NCI-H1105 (cell line): Measurements from ENCODE around the gene SLF2.

ENCODE experiments used
- DNase-seq: peaks from one replicate; lab custom pipeline; 2025; lab: John Stamatoyannopoulos, UW

The SLF2 gene

GRCh38 chr10:100899171-100899570 is 13.6 kb upstream of the SLF2 start:
- no peak for DNase-seq

- no peak for DNase-seq
Observed at GRCh38 chr10:100901051-100901450, 11.7 kb upstream of the SLF2 start.

GRCh38 chr10:100902622-100903021 is 10.1 kb upstream of the SLF2 start:
- DNase-seq, result no peak

GRCh38 chr10:100904917-100905316 is 7.8 kb upstream of the SLF2 start:
- no peak for DNase-seq

GRCh38 chr10:100907175-100907574 is 5.6 kb upstream of the SLF2 start:
- DNase-seq, result no peak

- no peak for DNase-seq
Observed at GRCh38 chr10:100907773-100908363, 4.9 kb upstream of the SLF2 start.

GRCh38 chr10:100908378-100908777 is 4.4 kb upstream of the SLF2 start:
- DNase-seq, result no peak

GRCh38 chr10:100909501-100910263 is 3.1 kb upstream of the SLF2 start:
- DNase-seq, result no peak

- DNase-seq, result no peak
Observed at GRCh38 chr10:100911472-100911871, 1.3 kb upstream of the SLF2 start.

- DNase-seq, result no peak
Observed at GRCh38 chr10:100912013-100912604, 654 bp upstream of the SLF2 start.

GRCh38 chr10:100913470-100913865 is 705 bp downstream of the SLF2 start:
- DNase-seq, result no peak

GRCh38 chr10:100917071-100917470 is 4.3 kb downstream of the SLF2 start:
- no peak for DNase-seq

- DNase-seq, result no peak
Observed at GRCh38 chr10:100923580-100923979, 10.8 kb downstream of the SLF2 start.

GRCh38 chr10:100927266-100927665 is 14.5 kb downstream of the SLF2 start:
- DNase-seq, result no peak

- no peak for DNase-seq
Observed at GRCh38 chr10:100928039-100928438, 15.3 kb downstream of the SLF2 start.

GRCh38 chr10:100930368-100930767 is 17.6 kb downstream of the SLF2 start:
- no peak for DNase-seq

GRCh38 chr10:100934084-100934659 is 21.4 kb downstream of the SLF2 start:
- no peak for DNase-seq

- no peak for DNase-seq
Observed at GRCh38 chr10:100939763-100940344, 27.1 kb downstream of the SLF2 start.

- no peak for DNase-seq
Observed at GRCh38 chr10:100942229-100942628, 29.5 kb downstream of the SLF2 start.

GRCh38 chr10:100943508-100943907 is 30.7 kb downstream of the SLF2 start:
- no peak for DNase-seq

- no peak for DNase-seq
Observed at GRCh38 chr10:100945754-100946153, 33.0 kb downstream of the SLF2 start.

- no peak for DNase-seq
Observed at GRCh38 chr10:100948916-100949315, 36.2 kb downstream of the SLF2 start.

- no peak for DNase-seq
Observed at GRCh38 chr10:100960251-100960650, 47.5 kb downstream of the SLF2 start.
